Adrenal gland (tissue), 12 donors: ENCODE measurements around the gene HEXIM1. TPM values are rescaled to one million over a fixed set of nuclear protein-coding genes. Genes with fewer than 3 reads are reported as not detected.
A peak's percentile ranks its signal among the peaks of the same experiment; 100 is the strongest.

Source experiments
- DNase-seq, 7 donors: peaks; one replicate each; pipeline ENCODE4 v3.0.0-alpha.2; 2019 to 2020
- H3K27ac ChIP-seq, 5 donors: fragments of 200-600 bp; sonication (generic) in 4 of 5; 1 replicate in 3 of 5; 2 replicates in 2 of 5; pipeline versions ENCODE4 v1.5.1 to v1.8.0; 2016 to 2020; ENCODE audit warnings: mild to moderate bottlenecking in 1 of 5
- H3K27me3 ChIP-seq: fragments of 200-600 bp; 2 replicates; pipeline ENCODE4 v1.8.0; 2021
- H3K36me3 ChIP-seq, 2 donors: fragments of 200-600 bp; replicated peaks in 1 of 2; 1 replicate in 1 of 2; 2 replicates in 1 of 2; pipeline versions ENCODE4 v1.5.1 to v1.8.0; 2018 to 2022
- H3K4me1 ChIP-seq, 2 donors: fragments of 200-600 bp; replicated peaks in 1 of 2; 1 replicate in 1 of 2; 2 replicates in 1 of 2; pipeline versions ENCODE4 v1.5.1 to v1.8.0; 2018 to 2021
- H3K4me3 ChIP-seq, 4 donors: fragments of 200-600 bp; sonication (generic) in 3 of 4; one replicate each; pipeline ENCODE4 v1.5.1; 2016 to 2018
- H3K9me3 ChIP-seq, 3 donors: fragments of 200-600 bp; sonication (generic) in 1 of 3; replicated peaks in 1 of 3; 1 replicate in 2 of 3; 2 replicates in 1 of 3; pipeline versions ENCODE4 v1.5.1 to v1.8.0; 2016 to 2021
- CTCF ChIP-seq, 6 experiments: fragments of 450-650 bp in 4 of 6; fragments of 200-600 bp in 2 of 6; sonication (generic) in 1 of 6; IDR thresholded peaks; 1 replicate in 5 of 6; 2 replicates in 1 of 6; pipeline versions ENCODE4 v1.5.1 to v1.8.0; 2016 to 2021; ENCODE audit warnings: antibody characterized with exemption in 6 of 6, mild to moderate bottlenecking in 2 of 6, moderate library complexity in 1 of 6
- POLR2A ChIP-seq, 2 donors: fragments of 450-650 bp; IDR thresholded peaks; one replicate each; pipeline ENCODE4 v1.6.1; 2017; ENCODE audit warnings: antibody characterized with exemption in 2 of 2, mild to moderate bottlenecking in 2 of 2, moderate library complexity in 1 of 2
- WGBS, 4 donors: extraction: QIAGEN DNeasy Blood & Tissue Kit in 2 of 4; methylation state at CpG; one replicate each; pipeline versions ENCODE4 v1.1.5 to v1.1.7; 2013 to 2017; 5-methylcytosine and 5-hydroxymethylcytosine counted together
- intact Hi-C, 2 donors: fragments of 100-400 bp; cut with DNase I; formaldehyde crosslinking; loops; one replicate each; pipeline versions ENCODE4 v1.14.1 to v1.15.0; 2022 to 2023
- polyA plus RNA-seq, 3 donors: library from polyadenylated mRNA; stranded (reverse); fragments of 200-250 nt in 2 of 3; fragments of 350-450 nt in 1 of 3; fragmentation: Illumina TruSeq in 1 of 3; extraction: RNeasy Lipid Tissue Mini Kit (QIAGEN cat#74804) in 1 of 3; gene quantifications; one replicate each; pipeline ENCODE4 v1.2.3, GENCODE V29; 2013 to 2014
- total RNA-seq, 9 donors: library from RNA; depleted of rRNA in 4 of 9; stranded (reverse); fragments of >200 nt in 4 of 9; fragments of 120-200 nt in 1 of 9; fragmentation: NEBNext Ultra II Directional in 1 of 9; extraction: Animal tissue kit (Norgen Biotek cat#: 25700) in 1 of 9; gene quantifications; one replicate each; pipeline versions ENCODE4 v1.1.0 to v1.2.4, GENCODE V29; 2013 to 2023
- donor health status: healthy with polysubstance abuse.
- donor health status: Bipolar disorder and iron deficiency.
- donor health status: DM: yes; HTN: yes; CAD: no.
- donor health status: DM: no; HTN: no; CAD: no.
- donor health status: DM: no; HTN: no; CAD: no.
- donor health status: DM: yes; HTN: yes; CAD: no.

HEXIM1 gene
- total and polyA plus RNA-seq, 12 donors = 19.4 to 159 (median 30.9) TPM

DNA sequence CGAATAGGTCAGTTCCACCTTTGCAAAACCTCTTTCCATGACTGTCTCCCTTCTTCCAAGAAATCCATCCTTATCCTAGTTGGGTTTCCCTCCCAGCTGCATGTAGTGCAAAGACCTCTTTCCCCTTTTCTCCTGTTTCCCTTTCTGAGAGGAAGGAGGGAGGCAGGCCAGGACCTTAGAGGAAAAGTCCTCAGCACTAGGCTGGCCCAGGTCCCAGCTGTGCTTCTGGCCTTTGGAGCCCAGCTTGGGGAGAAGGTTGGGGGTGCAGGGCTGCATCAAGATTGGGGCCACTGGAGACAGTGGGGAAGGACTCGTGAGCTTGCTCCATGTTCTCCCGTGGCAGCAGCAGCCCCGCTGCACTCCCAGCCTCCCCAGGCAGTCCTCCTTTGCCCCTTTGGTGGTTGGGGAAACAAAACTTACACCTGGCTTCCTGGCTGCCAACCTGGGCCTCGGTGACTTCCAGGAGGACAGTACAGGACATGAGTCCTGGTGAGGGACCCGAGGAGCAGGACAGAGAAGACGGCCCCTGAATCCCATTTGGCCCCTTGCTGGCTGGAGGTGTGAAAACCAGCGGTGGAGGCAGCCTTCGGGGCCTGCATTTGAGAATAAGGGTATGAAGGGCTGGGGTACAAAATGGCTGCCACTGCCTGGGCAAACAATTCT, 13.9 kb downstream of the HEXIM1 start:
- Histone ChIP-seq H3K27me3 (no peaks in the 10 kb centered on the region), H3K9me3 (no peaks in the 10 kb centered on the region), H3K36me3 (no peaks in the 10 kb centered on the region), H3K4me3 (peak overlapping the region in 2 of 4 donors; percentile 20 to 23), H3K27ac (peak overlapping the region in 4 of 5 donors; percentile 21 to 71 (median 44)), H3K4me1 (peaks cover 37 to 38% of the 10 kb centered on the region in 2 donors)
- intact Hi-C loops = no loop called here
- DNase-seq = peak in 4 of 7 donors; percentile 33 to 57 (median 51)
- no peak for TF ChIP-seq POLR2A (IDR thresholded peaks at IDR 0.05)
- TF ChIP-seq CTCF (IDR thresholded peaks at IDR 0.05) = no peak
- 8 to 55% (median 53%) methylated on average over 2 to 9 of the region's 9 CpGs for WGBS, 4 donors

DNA sequence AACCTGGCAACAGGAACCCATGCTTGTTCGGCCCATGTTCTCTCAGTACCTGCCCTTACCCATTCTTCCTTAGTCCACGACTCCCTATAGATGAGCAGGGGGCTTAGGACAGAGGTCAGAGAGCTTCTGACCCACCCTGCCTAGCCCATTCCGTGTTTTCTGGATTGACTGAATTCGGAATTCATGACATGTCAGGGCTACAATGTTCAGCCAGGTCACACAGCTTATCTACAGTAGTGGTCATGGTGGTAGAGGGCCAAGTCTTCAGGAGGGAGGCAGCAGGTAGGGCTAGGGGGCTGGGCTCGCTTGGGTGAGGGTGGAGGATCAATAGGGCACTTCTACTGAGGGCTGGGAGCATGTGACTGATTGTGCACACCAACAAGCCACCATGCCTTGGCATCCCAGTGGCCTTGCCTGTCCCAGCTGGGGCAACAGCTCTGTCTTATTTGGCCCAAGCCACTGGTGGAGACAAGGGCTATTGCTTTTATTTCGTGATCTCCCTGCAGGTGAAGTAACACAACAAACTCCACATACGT, 16.5 kb downstream of the HEXIM1 start:
- DNase-seq = no peak
- Histone ChIP-seq H3K4me1 (peaks cover 15 to 16% of the 10 kb centered on the region in 2 donors), H3K9me3 (no peaks in the 10 kb centered on the region), H3K27ac (no peak overlapping the region), H3K36me3 (peaks cover 0 to 10% of the 10 kb centered on the region in 2 donors), H3K4me3 (no peak overlapping the region), H3K27me3 (no peaks in the 10 kb centered on the region)
- 89 to 92% (median 90%) methylated on average over 6 to 7 of the region's 7 CpGs for WGBS, 4 donors
- intact Hi-C loops = no loop called here
- TF ChIP-seq POLR2A (IDR thresholded peaks at IDR 0.05) (no peak), CTCF (IDR thresholded peaks at IDR 0.05) (no peak)

- 95 to 97% (median 96%) methylated on average over 24 to 43 of the region's 43 CpGs for WGBS, 4 donors
Measured at GRCh38 chr17:45168991-45169752, 20.9 kb downstream of the HEXIM1 start.

More at GRCh38 chr17:45168991-45169752, 20.9 kb downstream of the HEXIM1 start:
- peaks cover 0 to 10% of the 10 kb centered on the region in 2 donors for H3K36me3 ChIP-seq
- H3K27ac ChIP-seq = no peak overlapping the region
- intact Hi-C loops = no loop called here
- no peaks in the 10 kb centered on the region for H3K27me3 ChIP-seq
- H3K4me3 ChIP-seq = no peak overlapping the region
- TF ChIP-seq POLR2A (IDR thresholded peaks at IDR 0.05) = no peak
- TF ChIP-seq CTCF (IDR thresholded peaks at IDR 0.05) = no peak
- DNase-seq = no peak
- no peaks in the 10 kb centered on the region for H3K9me3 ChIP-seq
- peaks cover 22 to 29% of the 10 kb centered on the region in 2 donors for H3K4me1 ChIP-seq
